Measurements from ENCODE around the gene BMP3.

Gene BMP3

DNA sequence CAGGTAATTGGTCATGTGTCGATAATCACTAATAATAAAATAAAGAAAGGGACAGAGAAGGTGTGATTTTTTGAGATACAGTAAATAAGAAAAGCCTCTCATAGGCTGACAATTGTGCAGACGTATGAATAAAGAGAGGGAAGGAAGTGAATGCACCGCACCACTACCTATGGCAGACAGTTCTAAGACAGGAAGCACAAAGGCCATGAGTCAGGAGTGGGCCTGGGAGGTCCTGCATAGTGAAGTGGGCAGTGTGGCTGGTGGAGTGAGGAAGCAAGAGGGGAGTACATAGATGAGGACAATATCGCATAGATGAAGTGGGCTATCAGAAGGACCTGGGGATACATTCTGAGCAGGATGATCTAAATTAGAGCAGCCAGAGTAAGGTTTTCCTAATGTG lies 75.6 kb downstream of the BMP3 start:
- no peak for DNase-seq (ENCODE audit: low read depth)
- TF ChIP-seq, protein P1, sequence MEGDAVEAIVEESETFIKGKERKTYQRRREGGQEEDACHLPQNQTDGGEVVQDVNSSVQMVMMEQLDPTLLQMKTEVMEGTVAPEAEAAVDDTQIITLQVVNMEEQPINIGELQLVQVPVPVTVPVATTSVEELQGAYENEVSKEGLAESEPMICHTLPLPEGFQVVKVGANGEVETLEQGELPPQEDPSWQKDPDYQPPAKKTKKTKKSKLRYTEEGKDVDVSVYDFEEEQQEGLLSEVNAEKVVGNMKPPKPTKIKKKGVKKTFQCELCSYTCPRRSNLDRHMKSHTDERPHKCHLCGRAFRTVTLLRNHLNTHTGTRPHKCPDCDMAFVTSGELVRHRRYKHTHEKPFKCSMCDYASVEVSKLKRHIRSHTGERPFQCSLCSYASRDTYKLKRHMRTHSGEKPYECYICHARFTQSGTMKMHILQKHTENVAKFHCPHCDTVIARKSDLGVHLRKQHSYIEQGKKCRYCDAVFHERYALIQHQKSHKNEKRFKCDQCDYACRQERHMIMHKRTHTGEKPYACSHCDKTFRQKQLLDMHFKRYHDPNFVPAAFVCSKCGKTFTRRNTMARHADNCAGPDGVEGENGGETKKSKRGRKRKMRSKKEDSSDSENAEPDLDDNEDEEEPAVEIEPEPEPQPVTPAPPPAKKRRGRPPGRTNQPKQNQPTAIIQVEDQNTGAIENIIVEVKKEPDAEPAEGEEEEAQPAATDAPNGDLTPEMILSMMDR (IDR thresholded peaks at IDR 0.05; ENCODE audit: insufficient read depth, low read depth, low read length, missing control alignments) = no peak
- H3K4me3 ChIP-seq (ENCODE audit: low read depth, low read length) = no peak overlapping the region

Data from GM12865 (cell line).